Measurements from ENCODE around the gene RHBDL1.

Gene RHBDL1

GRCh38 chr16:658679-659571 is 16.5 kb upstream of the RHBDL1 start:
- DNase-seq (ENCODE audit: low read depth) = no peak

GRCh38 chr16:659618-660017 is 15.9 kb upstream of the RHBDL1 start:
- no peak for TF ChIP-seq MYC (IDR thresholded peaks at IDR 0.05; ENCODE audit: low read depth, low read length)
- no peak for TF ChIP-seq MAX (IDR thresholded peaks at IDR 0.05; ENCODE audit: low read depth, low read length)
- no peak for TF ChIP-seq CTCF (IDR thresholded peaks at IDR 0.05; ENCODE audit: low read depth, low read length)
- no peak for TF ChIP-seq POLR2A (IDR thresholded peaks at IDR 0.05; ENCODE audit: extremely low read depth, insufficient read length)
- DNase-seq (ENCODE audit: low read depth) = no peak
- H3K4me3 ChIP-seq (ENCODE audit: low read depth, low read length) = no peak overlapping the region

More at GRCh38 chr16:658679-659571, 16.5 kb upstream of the RHBDL1 start:
- H3K4me3 ChIP-seq (ENCODE audit: low read depth, low read length) = no peak overlapping the region
- TF ChIP-seq MYC (IDR thresholded peaks at IDR 0.05; ENCODE audit: low read depth, low read length) (no peak), CTCF (IDR thresholded peaks at IDR 0.05; ENCODE audit: low read depth, low read length) (no peak), POLR2A (IDR thresholded peaks at IDR 0.05; ENCODE audit: extremely low read depth, insufficient read length) (no peak), MAX (IDR thresholded peaks at IDR 0.05; ENCODE audit: low read depth, low read length) (no peak)

GRCh38 chr16:660132-660458 is 15.4 kb upstream of the RHBDL1 start:
- no peak overlapping the region for H3K4me3 ChIP-seq (ENCODE audit: low read depth, low read length)
- no peak for DNase-seq (ENCODE audit: low read depth)
- TF ChIP-seq CTCF (IDR thresholded peaks at IDR 0.05; ENCODE audit: low read depth, low read length) = no peak
- TF ChIP-seq MYC (IDR thresholded peaks at IDR 0.05; ENCODE audit: low read depth, low read length) = no peak
- no peak for TF ChIP-seq POLR2A (IDR thresholded peaks at IDR 0.05; ENCODE audit: extremely low read depth, insufficient read length)
- TF ChIP-seq MAX (IDR thresholded peaks at IDR 0.05; ENCODE audit: low read depth, low read length) = no peak

GRCh38 chr16:660459-661183 is 14.8 kb upstream of the RHBDL1 start:
- no peak for TF ChIP-seq POLR2A (IDR thresholded peaks at IDR 0.05; ENCODE audit: extremely low read depth, insufficient read length)
- TF ChIP-seq MYC (IDR thresholded peaks at IDR 0.05; ENCODE audit: low read depth, low read length) = no peak
- TF ChIP-seq MAX (IDR thresholded peaks at IDR 0.05; ENCODE audit: low read depth, low read length) = no peak
- TF ChIP-seq CTCF (IDR thresholded peaks at IDR 0.05; ENCODE audit: low read depth, low read length) = no peak
- no peak overlapping the region for H3K4me3 ChIP-seq (ENCODE audit: low read depth, low read length)
- DNase-seq (ENCODE audit: low read depth) = no peak

- TF ChIP-seq MYC (IDR thresholded peaks at IDR 0.05; ENCODE audit: low read depth, low read length) = no peak
- no peak for TF ChIP-seq CTCF (IDR thresholded peaks at IDR 0.05; ENCODE audit: low read depth, low read length)
- TF ChIP-seq POLR2A (IDR thresholded peaks at IDR 0.05; ENCODE audit: extremely low read depth, insufficient read length) = no peak
- TF ChIP-seq MAX (IDR thresholded peaks at IDR 0.05; ENCODE audit: low read depth, low read length) = no peak
- no peak overlapping the region for H3K4me3 ChIP-seq (ENCODE audit: low read depth, low read length)
These were observed 14.2 kb upstream of the RHBDL1 start for GRCh38 chr16:661184-661821.

More at GRCh38 chr16:661184-661821, 14.2 kb upstream of the RHBDL1 start:
- no peak for DNase-seq (ENCODE audit: low read depth)
